OCI-LY7 (cell line): Measurements from ENCODE around the gene ORAI1. TPM values are rescaled to one million over a fixed set of nuclear protein-coding genes. Genes with fewer than 3 reads are reported as not detected.
"Not testable (repeated sequence)": the region's sequence is repeated elsewhere in the genome, so short reads cannot be mapped to it uniquely, and the experiment has no call there.

Experiments used
- BruUV-seq: library from RNA; stranded (reverse); fragments of 400-500 nt; replicated peaks from 2 replicates; lab custom pipeline; 2021; lab: Mats Ljungman, UMichigan
- CTCF ChIA-PET: fragments of 300-600 bp; sonication (Branson Sonifier 250); formaldehyde crosslinking; loops from one replicate; lab custom pipeline; 2022; ENCODE audit warnings: antibody characterized with exemption; ENCODE audit not compliant: unreplicated experiment; lab: Charles Lee
- POLR2A ChIA-PET: fragments of 300-600 bp; sonication (Branson Sonifier 250); formaldehyde crosslinking; loops from one replicate; lab custom pipeline; 2022; ENCODE audit warnings: antibody characterized with exemption; lab: Charles Lee
- DNase-seq: peaks from one replicate; pipeline ENCODE4 v3.0.0-alpha.2; 2015; ENCODE audit warnings: low spot score
- H2AFZ ChIP-seq: fragments of 200-600 bp; sonication (generic), shearing (Covaris generic); 2 replicates; pipeline ENCODE4 v1.6.1; 2014; ENCODE audit warnings: mild to moderate bottlenecking, antibody characterized with exemption, low read length, moderate library complexity
- H3K27ac ChIP-seq: fragments of 200-600 bp; sonication (generic); 2 replicates; pipeline ENCODE4 v1.5.1; 2014; ENCODE audit warnings: mixed run types, low read depth, mild to moderate bottlenecking, moderate library complexity, low read length, inconsistent platforms; ENCODE audit not compliant: poor library complexity, severe bottlenecking
- H3K36me3 ChIP-seq: fragments of 200-600 bp; sonication (generic); 2 replicates; pipeline ENCODE4 v1.6.1; 2014; ENCODE audit warnings: mild to moderate bottlenecking, antibody characterized with exemption, low read length, moderate library complexity, mixed read lengths; ENCODE audit not compliant: insufficient read depth
- H3K4me1 ChIP-seq: fragments of 200-600 bp; sonication (generic); 2 replicates; pipeline ENCODE4 v1.5.1; 2014; ENCODE audit warnings: mild to moderate bottlenecking, low read length; ENCODE audit not compliant: insufficient read depth, poor library complexity, severe bottlenecking
- H3K4me2 ChIP-seq: fragments of 200-600 bp; sonication (generic); 2 replicates; pipeline ENCODE4 v1.6.1; 2014; ENCODE audit warnings: mild to moderate bottlenecking, low read length
- H3K4me3 ChIP-seq: fragments of 200-600 bp; sonication (generic); 2 replicates; pipeline ENCODE4 v1.5.1; 2014; ENCODE audit warnings: mild to moderate bottlenecking, low read depth, low read length; ENCODE audit not compliant: poor library complexity, severe bottlenecking
- H3K79me2 ChIP-seq: fragments of 200-600 bp; sonication (generic); 2 replicates; pipeline ENCODE4 v1.6.1; 2016; ENCODE audit warnings: low read depth, mild to moderate bottlenecking, low read length, moderate library complexity, mixed read lengths; ENCODE audit not compliant: insufficient read depth
- H3K9me2 ChIP-seq: fragments of 200-600 bp; sonication (generic); 2 replicates; pipeline ENCODE4 v1.6.1; 2016; ENCODE audit warnings: mild to moderate bottlenecking, low read length, mixed read lengths; ENCODE audit not compliant: insufficient read depth
- H3K9me3 ChIP-seq: fragments of 200-600 bp; sonication (generic); 2 replicates; pipeline ENCODE4 v1.6.1; 2014; ENCODE audit warnings: mild to moderate bottlenecking, mixed run types, low read length, mixed read lengths
- H4K20me1 ChIP-seq: fragments of 200-600 bp; sonication (generic); 2 replicates; pipeline ENCODE4 v1.6.1; 2014; ENCODE audit warnings: mild to moderate bottlenecking, antibody characterized with exemption, low read length, moderate library complexity, mixed read lengths; ENCODE audit not compliant: insufficient read depth
- CTCF ChIP-seq: fragments of 200-600 bp; sonication (generic); conservative IDR thresholded peaks from 2 replicates; pipeline ENCODE4 v1.5.1; 2014; ENCODE audit warnings: mild to moderate bottlenecking, antibody characterized with exemption, low read length, moderate library complexity, mixed read lengths
- EZH2phosphoT487 ChIP-seq: fragments of 200-600 bp; sonication (generic); IDR thresholded peaks from 2 replicates; pipeline ENCODE4 v1.6.1; 2018; ENCODE audit warnings: low read depth, borderline replicate concordance, mild to moderate bottlenecking, mixed run types, antibody characterized with exemption, low read length, moderate library complexity, mixed read lengths
- intact Hi-C: fragments of 100-400 bp; cut with micrococcal nuclease; formaldehyde crosslinking; loops from one replicate; pipeline ENCODE4 v1.10.0; 2022; ENCODE audit not compliant: unreplicated experiment
- total RNA-seq, 2 experiments: library from RNA; depleted of rRNA in 1 of 2; stranded (reverse); fragments of >200 nt in 1 of 2; shearing (Covaris generic) in 1 of 2; gene quantifications; 2 replicates each; pipeline ENCODE4 v1.2.3, GENCODE V29; 2014 to 2022

ORAI1 gene
- total RNA-seq, 2 experiments from 2014 or later, result 9.5 to 19.1 TPM

DNA sequence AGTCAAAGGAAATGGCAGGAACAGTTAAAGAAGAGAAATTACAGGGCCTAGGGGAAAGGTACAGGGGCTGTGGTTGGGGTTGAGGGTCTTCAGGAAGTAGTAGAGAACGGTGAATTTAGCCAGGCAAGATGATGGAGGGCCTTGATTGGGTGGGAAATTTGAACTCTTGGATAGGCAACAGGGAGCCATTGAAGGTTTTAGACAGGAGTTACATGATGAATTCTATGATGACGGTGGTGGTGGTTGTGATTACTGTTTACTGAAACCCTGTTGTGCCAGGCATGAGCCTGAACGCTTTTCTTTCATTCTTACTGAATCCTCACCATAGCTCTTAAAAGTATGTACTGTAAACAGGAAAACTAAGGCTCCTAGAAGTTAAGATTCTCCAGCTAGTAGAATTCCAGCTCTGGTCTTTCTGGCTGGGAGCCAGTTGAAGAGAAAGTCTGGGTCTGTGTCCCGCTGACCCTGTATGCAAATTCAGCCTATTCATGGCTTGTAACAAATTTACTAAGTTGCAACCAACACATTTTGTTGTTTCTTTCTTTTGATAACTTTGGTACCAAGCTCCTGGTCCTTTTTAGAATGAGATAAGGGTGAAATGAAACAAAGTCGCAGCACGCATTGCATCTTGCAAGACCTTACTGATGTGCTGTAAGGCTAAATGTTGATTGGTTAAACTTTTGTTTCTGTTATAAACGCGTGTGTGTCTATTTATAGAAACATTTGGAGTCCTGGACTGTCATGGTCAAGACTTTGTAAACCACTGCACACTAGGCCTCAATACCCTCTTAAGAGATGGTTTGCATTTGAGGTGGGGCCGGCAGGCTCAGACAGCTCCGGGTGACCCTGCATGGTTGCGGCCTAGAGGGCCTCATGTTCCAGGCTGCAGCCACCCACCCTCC, 6.0 kb downstream of the ORAI1 start:
- POLR2A ChIA-PET, result interaction anchor here (0.7 kb wide), 1 partner anchor 16 kb away, joined by 3 read pairs; no protein-coding TSS in a partner anchor
- DNase-seq, result no peak
- H3K4me3 ChIP-seq, result no peak overlapping the region
- H4K20me1 ChIP-seq, result peaks cover 9% of the 10 kb centered on the region; the same call in 1 of the 2 replicates
- peak overlapping the region; percentile 27; the same call in 1 of the 2 replicates for H3K4me2 ChIP-seq
- H3K27ac ChIP-seq, result no peak overlapping the region
- CTCF ChIA-PET, result no interaction called here
- peaks cover 30% of the 10 kb centered on the region for H3K79me2 ChIP-seq
- BruUV-seq, result no TSS peak
- H3K36me3 ChIP-seq, result peaks cover 15% of the 10 kb centered on the region; the same call in 1 of the 2 replicates
- TF ChIP-seq EZH2phosphoT487, result no peak
- TF ChIP-seq CTCF, result no peak
- no peak overlapping the region for H2AFZ ChIP-seq
- no peaks in the 10 kb centered on the region for H3K9me2 ChIP-seq
- intact Hi-C loops, result no loop called here
- no peaks in the 10 kb centered on the region for H3K9me3 ChIP-seq
- peaks cover 43% of the 10 kb centered on the region for H3K4me1 ChIP-seq

DNA sequence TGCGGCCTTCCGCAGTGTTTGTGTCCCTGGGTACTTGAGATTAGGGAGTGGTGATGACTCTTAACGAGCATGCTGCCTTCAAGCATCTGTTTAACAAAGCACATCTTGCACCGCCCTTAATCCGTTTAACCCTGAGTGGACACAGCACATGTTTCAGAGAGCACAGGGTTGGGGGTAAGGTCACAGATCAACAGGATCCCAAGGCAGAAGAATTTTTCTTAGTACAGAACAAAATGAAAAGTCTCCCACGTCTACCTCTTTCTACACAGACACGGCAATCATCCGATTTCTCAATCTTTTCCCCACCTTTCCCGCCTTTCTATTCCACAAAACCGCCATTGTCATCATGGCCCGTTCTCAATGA, 7.5 kb downstream of the ORAI1 start:
- H3K4me3 ChIP-seq, H4K20me1 ChIP-seq, H3K4me2 ChIP-seq, BruUV-seq, H3K9me3 ChIP-seq, CTCF ChIA-PET, POLR2A ChIA-PET, DNase-seq, H2AFZ ChIP-seq, H3K9me2 ChIP-seq, H3K27ac ChIP-seq, intact Hi-C loops: not testable (repeated sequence)
- peaks cover 23% of the 10 kb centered on the region for H3K79me2 ChIP-seq
- H3K36me3 ChIP-seq, result peaks cover 15% of the 10 kb centered on the region; the same call in 1 of the 2 replicates
- H3K4me1 ChIP-seq, result peaks cover 38% of the 10 kb centered on the region

- peaks cover 9% of the 10 kb centered on the region; the same call in 1 of the 2 replicates for H3K36me3 ChIP-seq
- POLR2A ChIA-PET, result interaction anchor here (1.3 kb wide), 1 partner anchor 111 kb away, joined by 3 read pairs; no protein-coding TSS in a partner anchor
- H3K4me3 ChIP-seq, result no peak overlapping the region
- no peak overlapping the region for H2AFZ ChIP-seq
- CTCF ChIA-PET, result no interaction called here
- H3K9me3 ChIP-seq, result no peaks in the 10 kb centered on the region
- no peaks in the 10 kb centered on the region for H3K9me2 ChIP-seq
- H3K79me2 ChIP-seq, result peaks cover 16% of the 10 kb centered on the region
- no peak overlapping the region for H3K4me2 ChIP-seq
- peaks cover 28% of the 10 kb centered on the region for H3K4me1 ChIP-seq
- TF ChIP-seq CTCF (no peak), EZH2phosphoT487 (no peak)
- no peak for DNase-seq
- intact Hi-C loops, result no loop called here
- H4K20me1 ChIP-seq, result no peaks in the 10 kb centered on the region
- no peak overlapping the region for H3K27ac ChIP-seq
- BruUV-seq, result no TSS peak
These were observed 8.5 kb downstream of the ORAI1 start for GRCh38 chr12:121634836-121635235.
